Measurements from ENCODE around the gene IPO11.

GRCh38 chr5:62627121-62627520 is 214.6 kb downstream of the IPO11 start:
- TF ChIP-seq, protein P1, sequence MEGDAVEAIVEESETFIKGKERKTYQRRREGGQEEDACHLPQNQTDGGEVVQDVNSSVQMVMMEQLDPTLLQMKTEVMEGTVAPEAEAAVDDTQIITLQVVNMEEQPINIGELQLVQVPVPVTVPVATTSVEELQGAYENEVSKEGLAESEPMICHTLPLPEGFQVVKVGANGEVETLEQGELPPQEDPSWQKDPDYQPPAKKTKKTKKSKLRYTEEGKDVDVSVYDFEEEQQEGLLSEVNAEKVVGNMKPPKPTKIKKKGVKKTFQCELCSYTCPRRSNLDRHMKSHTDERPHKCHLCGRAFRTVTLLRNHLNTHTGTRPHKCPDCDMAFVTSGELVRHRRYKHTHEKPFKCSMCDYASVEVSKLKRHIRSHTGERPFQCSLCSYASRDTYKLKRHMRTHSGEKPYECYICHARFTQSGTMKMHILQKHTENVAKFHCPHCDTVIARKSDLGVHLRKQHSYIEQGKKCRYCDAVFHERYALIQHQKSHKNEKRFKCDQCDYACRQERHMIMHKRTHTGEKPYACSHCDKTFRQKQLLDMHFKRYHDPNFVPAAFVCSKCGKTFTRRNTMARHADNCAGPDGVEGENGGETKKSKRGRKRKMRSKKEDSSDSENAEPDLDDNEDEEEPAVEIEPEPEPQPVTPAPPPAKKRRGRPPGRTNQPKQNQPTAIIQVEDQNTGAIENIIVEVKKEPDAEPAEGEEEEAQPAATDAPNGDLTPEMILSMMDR (IDR thresholded peaks at IDR 0.05), result no peak
- no peak for TF ChIP-seq EZH2 (IDR thresholded peaks at IDR 0.05)
